Tibial nerve (tissue), 4 donors: ENCODE data around the gene PTPN14. TPM values are rescaled to one million over a fixed set of nuclear protein-coding genes. Genes with fewer than 3 reads are reported as not detected.

Source experiments
- DNase-seq, 2 donors: peaks; one replicate each; pipeline ENCODE4 v3.0.0-alpha.2; 2019; ENCODE audit warnings: low spot score in 2 of 2
- H3K27ac ChIP-seq, 4 donors: fragments of 200-600 bp; sonication (generic) in 3 of 4; one replicate each; pipeline ENCODE4 v1.5.1; 2017 to 2019; ENCODE audit warnings: mild to moderate bottlenecking in 1 of 4
- H3K27me3 ChIP-seq, 2 donors: fragments of 200-600 bp; sonication (generic) in 1 of 2; one replicate each; pipeline versions ENCODE4 v1.5.1 to v1.6.0; 2017 to 2019
- H3K36me3 ChIP-seq, 3 donors: fragments of 200-600 bp; sonication (generic); one replicate each; pipeline ENCODE4 v1.5.1; 2018 to 2019
- H3K4me1 ChIP-seq, 4 donors: fragments of 200-600 bp; sonication (generic) in 3 of 4; one replicate each; pipeline ENCODE4 v1.5.1; 2017 to 2019
- H3K4me3 ChIP-seq, 4 donors: fragments of 200-600 bp; sonication (generic) in 3 of 4; one replicate each; pipeline ENCODE4 v1.5.1; 2017 to 2019; ENCODE audit warnings: mild to moderate bottlenecking in 1 of 4, moderate library complexity in 1 of 4
- H3K9me3 ChIP-seq, 4 donors: fragments of 200-600 bp; sonication (generic) in 3 of 4; one replicate each; pipeline ENCODE4 v1.5.1; 2017 to 2019
- CTCF ChIP-seq, 5 experiments: fragments of 200-600 bp in 3 of 5; fragments of 450-650 bp in 2 of 5; sonication (generic) in 3 of 5; IDR thresholded peaks; one replicate each; pipeline ENCODE4 v1.5.1; 2016 to 2019; ENCODE audit warnings: antibody characterized with exemption in 5 of 5, mild to moderate bottlenecking in 3 of 5, moderate library complexity in 2 of 5
- EP300 ChIP-seq, 2 donors: sonication (generic); formaldehyde crosslinking; IDR thresholded peaks; one replicate each; pipeline ENCODE4 v1.6.1; 2017; ENCODE audit warnings: antibody characterized with exemption in 2 of 2, mild to moderate bottlenecking in 1 of 2
- POLR2A ChIP-seq, 2 donors: fragments of 450-650 bp; IDR thresholded peaks; one replicate each; pipeline ENCODE4 v1.6.1; 2017; ENCODE audit warnings: antibody characterized with exemption in 2 of 2, mild to moderate bottlenecking in 2 of 2, moderate library complexity in 2 of 2
- WGBS, 2 donors: methylation state at CpG; one replicate each; pipeline ENCODE4 v1.1.5; 2018; 5-methylcytosine and 5-hydroxymethylcytosine counted together
- total RNA-seq, 4 donors: library from RNA; depleted of rRNA; stranded (reverse); fragments of >200 nt; gene quantifications; one replicate each; pipeline ENCODE4 v1.1.0, GENCODE V29; 2016

PTPN14 gene
- total RNA-seq, 4 donors from 2014 or later: 25.8 to 47.4 (median 38.2) TPM

DNA sequence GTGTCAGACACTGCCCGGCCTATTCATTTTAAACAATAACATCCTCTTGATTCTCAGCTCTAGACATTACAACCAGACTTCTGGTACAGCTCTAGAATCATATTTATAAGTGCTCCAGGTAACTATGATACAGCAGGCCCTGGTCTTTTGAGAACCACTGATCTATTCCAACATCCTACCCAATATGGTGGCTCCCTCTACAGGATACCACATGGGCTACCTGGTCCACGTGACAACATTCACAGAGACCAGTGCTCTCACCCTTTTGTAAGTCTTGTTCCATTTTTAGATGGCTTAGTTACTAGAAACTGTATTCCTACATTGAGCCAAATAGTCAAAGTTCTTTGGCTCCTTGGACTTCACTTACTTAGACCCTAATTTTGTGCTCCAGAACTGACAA, 102.9 kb downstream of the PTPN14 start:
- 98 to 100% methylated on average over 2 of the region's 2 CpGs for WGBS, 2 donors
- H3K36me3 ChIP-seq: no peaks in the 10 kb centered on the region
- TF ChIP-seq CTCF (IDR thresholded peaks at IDR 0.05) (no peak), POLR2A (IDR thresholded peaks at IDR 0.05) (no peak), EP300 (IDR thresholded peaks at IDR 0.05) (no peak)
- no peak for DNase-seq
- H3K27me3 ChIP-seq: no peaks in the 10 kb centered on the region
- H3K27ac ChIP-seq: no peak overlapping the region
- H3K4me1 ChIP-seq: peaks cover 0 to 63% (median 16%) of the 10 kb centered on the region in 4 donors
- H3K9me3 ChIP-seq: no peaks in the 10 kb centered on the region
- H3K4me3 ChIP-seq: no peak overlapping the region

- no peak for TF ChIP-seq POLR2A (IDR thresholded peaks at IDR 0.05)
- no peak overlapping the region for H3K4me3 ChIP-seq
- peaks cover 0 to 58% (median 12%) of the 10 kb centered on the region in 4 donors for H3K4me1 ChIP-seq
- no peak for DNase-seq
- no peaks in the 10 kb centered on the region for H3K27me3 ChIP-seq
- H3K27ac ChIP-seq: peak overlapping the region in 2 of 4 donors; percentile 22 to 71
- no peaks in the 10 kb centered on the region for H3K9me3 ChIP-seq
- H3K36me3 ChIP-seq: no peaks in the 10 kb centered on the region
- WGBS, 2 donors: 58 to 64% methylated on average over 2 of the region's 2 CpGs
Measured at GRCh38 chr1:214447557-214447871, 103.9 kb downstream of the PTPN14 start.

- no peak for TF ChIP-seq EP300 (IDR thresholded peaks at IDR 0.05)
- TF ChIP-seq POLR2A (IDR thresholded peaks at IDR 0.05): no peak
- TF ChIP-seq CTCF (IDR thresholded peaks at IDR 0.05): no peak
- H3K36me3 ChIP-seq: no peaks in the 10 kb centered on the region
- H3K9me3 ChIP-seq: no peaks in the 10 kb centered on the region
- peaks cover 0 to 53% (median 12%) of the 10 kb centered on the region in 4 donors for H3K4me1 ChIP-seq
- no peak for DNase-seq
- 37 to 43% methylated on average over 8 of the region's 8 CpGs for WGBS, 2 donors
- no peaks in the 10 kb centered on the region for H3K27me3 ChIP-seq
- H3K4me3 ChIP-seq: no peak overlapping the region
- peak overlapping the region in 2 of 4 donors; percentile 65 to 71 for H3K27ac ChIP-seq
Measured at GRCh38 chr1:214446772-214447556, 104.4 kb downstream of the PTPN14 start.

DNA sequence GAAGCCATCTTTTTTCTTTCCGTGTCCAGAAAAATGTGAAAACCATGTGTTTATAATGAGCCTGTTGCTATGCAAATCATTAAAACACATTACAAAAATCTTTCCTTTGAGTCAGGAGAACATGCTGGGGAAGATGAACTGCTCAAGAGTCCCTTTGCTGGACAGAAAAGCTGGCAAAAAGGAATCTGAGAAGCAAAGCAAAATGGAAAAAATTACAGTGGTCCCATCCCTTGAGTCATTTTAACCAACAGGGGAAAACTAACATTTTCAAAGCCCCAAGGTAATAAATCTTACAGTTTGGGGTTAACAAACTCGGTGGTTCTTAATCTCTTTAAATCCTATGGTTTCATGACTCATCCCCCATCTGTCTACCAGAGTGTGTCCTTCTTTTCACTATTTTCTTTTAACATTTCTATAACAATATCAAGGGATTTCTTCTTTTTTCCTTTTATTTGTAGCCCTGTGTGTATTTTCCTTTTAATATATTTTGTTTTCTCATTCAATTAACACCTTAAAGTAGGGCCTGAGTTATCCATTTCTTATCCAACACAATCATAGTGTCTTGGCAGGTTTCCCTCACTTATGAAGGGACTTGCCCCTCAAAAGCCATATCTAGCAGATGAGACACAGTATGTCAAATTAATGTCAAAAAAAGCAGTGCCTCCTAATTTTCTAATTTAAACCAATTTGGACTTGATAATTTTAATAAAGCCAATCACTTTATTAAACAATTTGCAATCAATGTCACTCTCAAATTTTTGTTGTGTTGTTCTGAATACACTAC, 105.4 kb downstream of the PTPN14 start:
- no peak overlapping the region for H3K4me3 ChIP-seq
- TF ChIP-seq EP300 (IDR thresholded peaks at IDR 0.05) (no peak), POLR2A (IDR thresholded peaks at IDR 0.05) (no peak), CTCF (IDR thresholded peaks at IDR 0.05) (no peak)
- no peak for DNase-seq
- no peaks in the 10 kb centered on the region for H3K9me3 ChIP-seq
- peak overlapping the region in 2 of 4 donors; percentile 65 to 71 for H3K27ac ChIP-seq
- 14 to 15% methylated on average over 2 of the region's 2 CpGs for WGBS, 2 donors
- no peaks in the 10 kb centered on the region for H3K27me3 ChIP-seq
- no peaks in the 10 kb centered on the region for H3K36me3 ChIP-seq
- peaks cover 0 to 49% (median 12%) of the 10 kb centered on the region in 4 donors for H3K4me1 ChIP-seq

DNA sequence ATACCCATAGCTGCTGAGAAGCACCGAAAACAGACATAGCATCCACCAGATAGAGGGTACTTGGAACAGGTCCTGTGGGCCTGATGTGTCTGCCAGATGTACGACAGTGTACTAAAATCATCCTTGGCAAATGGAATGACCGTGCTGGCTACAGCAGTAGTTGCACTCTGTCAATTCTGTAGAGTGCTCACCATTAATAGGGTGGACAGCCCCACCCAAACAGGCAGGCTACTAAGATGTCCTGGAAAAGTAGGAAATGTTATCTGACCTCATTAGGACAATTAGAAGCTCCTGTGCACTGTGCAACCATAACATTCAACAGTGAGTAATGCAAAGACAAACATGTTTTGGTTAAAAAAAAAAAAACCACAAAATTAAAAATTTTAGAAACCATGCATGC, 106.2 kb downstream of the PTPN14 start:
- H3K9me3 ChIP-seq: no peaks in the 10 kb centered on the region
- peaks cover 0 to 54% (median 12%) of the 10 kb centered on the region in 4 donors for H3K4me1 ChIP-seq
- DNase-seq: no peak
- H3K27ac ChIP-seq: peak overlapping the region in 2 of 4 donors; percentile 65 to 71
- WGBS, 2 donors: 62 to 66% methylated on average over 3 of the region's 3 CpGs
- no peak overlapping the region for H3K4me3 ChIP-seq
- TF ChIP-seq POLR2A (IDR thresholded peaks at IDR 0.05) (no peak), EP300 (IDR thresholded peaks at IDR 0.05) (no peak), CTCF (IDR thresholded peaks at IDR 0.05) (no peak)
- H3K27me3 ChIP-seq: no peaks in the 10 kb centered on the region
- no peaks in the 10 kb centered on the region for H3K36me3 ChIP-seq
